CD4-positive, alpha-beta T cell (primary cell): Measurements from ENCODE around the gene CCDC174. TPM values are rescaled to one million over a fixed set of nuclear protein-coding genes. Genes with fewer than 3 reads are reported as not detected.

Experiments
- ATAC-seq: fragments of 200-7000 bp; cut with Tn5 transposase; one replicate; pipeline ENCODE4 v1.10.0; 2022; ENCODE audit warnings: mild to moderate bottlenecking; ENCODE audit not compliant: poor library complexity
- CTCF ChIA-PET: fragments of 350-600 bp; sonication (Branson Sonifier 250); formaldehyde crosslinking; loops from one replicate; lab custom pipeline; 2021; ENCODE audit warnings: antibody characterized with exemption, inconsistent platforms; lab: Charles Lee
- POLR2A ChIA-PET: fragments of 350-600 bp; sonication (Branson Sonifier 250); formaldehyde crosslinking; loops from one replicate; lab custom pipeline; 2021; ENCODE audit warnings: antibody characterized with exemption, inconsistent platforms; lab: Charles Lee
- DNase-seq, 14 experiments: peaks; one replicate each; pipeline ENCODE4 v3.0.0-alpha.2; 2013 to 2020; ENCODE audit warnings: mixed read lengths in 2 of 14
- H3K27ac ChIP-seq, 2 donors: one replicate each; pipeline versions ENCODE4 v1.5.1 to v1.7.0; 2013; ENCODE audit warnings: low read length in 2 of 2, low read depth in 1 of 2, mild to moderate bottlenecking in 1 of 2
- H3K27me3 ChIP-seq, 2 experiments: 1 replicate in 1 of 2; 2 replicates in 1 of 2; pipeline versions ENCODE4 v1.6.1 to v1.7.0; 2013; ENCODE audit warnings: low read length in 2 of 2, control low read depth in 1 of 2, mild to moderate bottlenecking in 1 of 2, moderate library complexity in 1 of 2; ENCODE audit not compliant: insufficient read depth in 2 of 2, control insufficient read depth in 1 of 2
- H3K36me3 ChIP-seq: one replicate; pipeline ENCODE4 v1.6.1; 2013; ENCODE audit warnings: low read length, control low read depth; ENCODE audit not compliant: insufficient read depth
- H3K4me1 ChIP-seq: one replicate; pipeline ENCODE4 v1.6.1; 2013; ENCODE audit warnings: low read length, control low read depth; ENCODE audit not compliant: insufficient read depth
- H3K4me3 ChIP-seq: one replicate; pipeline ENCODE4 v1.5.1; 2013; ENCODE audit warnings: mild to moderate bottlenecking, low read length, moderate library complexity
- H3K9me3 ChIP-seq, 2 experiments: 1 replicate in 1 of 2; 2 replicates in 1 of 2; pipeline versions ENCODE4 v1.6.1 to v1.7.0; 2013; ENCODE audit warnings: low read length in 2 of 2, mild to moderate bottlenecking in 2 of 2, control low read depth in 1 of 2, moderate library complexity in 1 of 2; ENCODE audit not compliant: control insufficient read depth in 1 of 2, insufficient read depth in 1 of 2
- H3K27ac Mint-ChIP-seq: one replicate; pipeline ENCODE4 v1.8.0; 2020; ENCODE audit warnings: mixed read lengths
- H3K27me3 Mint-ChIP-seq: one replicate; pipeline ENCODE4 v1.8.0; 2021; ENCODE audit warnings: mixed read lengths
- H3K36me3 Mint-ChIP-seq: one replicate; pipeline ENCODE4 v1.8.0; 2021; ENCODE audit warnings: low read depth, mixed read lengths
- H3K4me1 Mint-ChIP-seq: one replicate; pipeline ENCODE4 v1.8.0; 2021; ENCODE audit warnings: low read depth, mixed read lengths
- H3K4me3 Mint-ChIP-seq: one replicate; pipeline ENCODE4 v1.8.0; 2020; ENCODE audit warnings: mild to moderate bottlenecking, mixed read lengths
- H3K9me3 Mint-ChIP-seq: one replicate; pipeline ENCODE4 v1.8.0; 2020; ENCODE audit warnings: mixed read lengths
- CTCF ChIP-seq: fragments of 200-600 bp; IDR thresholded peaks from one replicate; pipeline ENCODE4 v1.8.0; 2022; ENCODE audit warnings: antibody characterized with exemption, mild to moderate bottlenecking
- intact Hi-C, 2 experiments: fragments of 100-400 bp; cut with DNase I in 1 of 2; cut with micrococcal nuclease in 1 of 2; formaldehyde crosslinking; loops; one replicate each; pipeline versions ENCODE4 v1.15.1 to v1.9.0; 2023 to 2025; cut with DNase I, micrococcal nuclease
- total RNA-seq, 174 experiments: library from RNA in 2 of 174; stranded (reverse) in 2 of 174; gene quantifications; one replicate each; pipeline ENCODE4 v1.2.3 and lab custom pipeline; 2021 to 2026

Gene CCDC174
- total RNA-seq, 2 experiments from 2014 or later = 32.9 to 37.5 TPM

GRCh38 chr3:14658978-14659377 lies 7.4 kb downstream of the CCDC174 start:
- POLR2A ChIA-PET = no interaction called here
- no peaks in the 10 kb centered on the region for H3K9me3 Mint-ChIP-seq
- TF ChIP-seq CTCF = no peak
- H3K4me1 Mint-ChIP-seq = peaks cover 34% of the 10 kb centered on the region
- H3K36me3 ChIP-seq = peaks cover 94% of the 10 kb centered on the region
- H3K27me3 Mint-ChIP-seq = no peaks in the 10 kb centered on the region
- no peak overlapping the region for H3K27ac Mint-ChIP-seq
- H3K27ac ChIP-seq = no peak overlapping the region
- DNase-seq (no peak), ATAC-seq (no peak)
- H3K4me3 Mint-ChIP-seq = no peak overlapping the region
- CTCF ChIA-PET = no interaction called here
- H3K4me1 ChIP-seq = no peaks in the 10 kb centered on the region
- H3K27me3 ChIP-seq = no peaks in the 10 kb centered on the region
- H3K36me3 Mint-ChIP-seq = peaks cover 93% of the 10 kb centered on the region
- H3K9me3 ChIP-seq = no peaks in the 10 kb centered on the region
- no peak overlapping the region for H3K4me3 ChIP-seq
- intact Hi-C loops = loop anchor here (10.0 kb wide), 3 partner anchors 286 to 774 kb away; partner anchors contain the start of genes MRPS25 (in 1 of the 2), NR2C2 (in 1 of the 2) and WNT7A (in 1 of the 2)

- Mint-ChIP-seq H3K36me3 (peaks cover 95% of the 10 kb centered on the region), H3K4me3 (no peak overlapping the region), H3K27me3 (no peaks in the 10 kb centered on the region), H3K9me3 (no peaks in the 10 kb centered on the region), H3K4me1 (peaks cover 25% of the 10 kb centered on the region), H3K27ac (no peak overlapping the region)
- intact Hi-C loops = loop anchor here in 1 of 2 experiments (10.0 kb wide), 1 partner anchor 774 kb away; no protein-coding TSS in a partner anchor
- ChIA-PET CTCF (no interaction called here), POLR2A (interaction anchor here (2.6 kb wide), 1 partner anchor 9 kb away, joined by 10 read pairs; the partner anchor contains the start of gene CCDC174)
- Histone ChIP-seq H3K4me3 (no peak overlapping the region), H3K27me3 (no peaks in the 10 kb centered on the region), H3K4me1 (no peaks in the 10 kb centered on the region), H3K9me3 (no peaks in the 10 kb centered on the region), H3K27ac (no peak overlapping the region), H3K36me3 (peaks cover 100% of the 10 kb centered on the region)
- ATAC-seq = no peak
- no peak for TF ChIP-seq CTCF
- DNase-seq = no peak
These were observed 9.4 kb downstream of the CCDC174 start for GRCh38 chr3:14660942-14661341.

GRCh38 chr3:14663396-14664135 lies 12.0 kb downstream of the CCDC174 start:
- H3K4me1 ChIP-seq = no peaks in the 10 kb centered on the region
- no peak overlapping the region for H3K27ac ChIP-seq
- H3K27ac Mint-ChIP-seq = no peak overlapping the region
- H3K9me3 ChIP-seq = no peaks in the 10 kb centered on the region
- ATAC-seq (no peak), DNase-seq (no peak)
- H3K36me3 Mint-ChIP-seq = peaks cover 94% of the 10 kb centered on the region
- no peaks in the 10 kb centered on the region for H3K27me3 ChIP-seq
- H3K36me3 ChIP-seq = peaks cover 98% of the 10 kb centered on the region
- no peaks in the 10 kb centered on the region for H3K9me3 Mint-ChIP-seq
- ChIA-PET CTCF (no interaction called here), POLR2A (interaction anchor here (1.8 kb wide), 1 partner anchor 12 kb away, joined by 7 read pairs; the partner anchor contains the start of gene CCDC174)
- intact Hi-C loops = loop anchor here in 1 of 2 experiments (10.0 kb wide), 1 partner anchor 771 kb away; no protein-coding TSS in a partner anchor
- TF ChIP-seq CTCF = no peak
- H3K4me1 Mint-ChIP-seq = peaks cover 5% of the 10 kb centered on the region
- no peak overlapping the region for H3K4me3 ChIP-seq
- H3K27me3 Mint-ChIP-seq = no peaks in the 10 kb centered on the region
- H3K4me3 Mint-ChIP-seq = no peak overlapping the region
